CMK (cell line): ENCODE data around the gene SPEG.

Source experiments
- DNase-seq: peaks from one replicate; pipeline ENCODE4 v3.0.0-alpha.2; 2010; ENCODE audit warnings: low read depth

SPEG gene

DNA sequence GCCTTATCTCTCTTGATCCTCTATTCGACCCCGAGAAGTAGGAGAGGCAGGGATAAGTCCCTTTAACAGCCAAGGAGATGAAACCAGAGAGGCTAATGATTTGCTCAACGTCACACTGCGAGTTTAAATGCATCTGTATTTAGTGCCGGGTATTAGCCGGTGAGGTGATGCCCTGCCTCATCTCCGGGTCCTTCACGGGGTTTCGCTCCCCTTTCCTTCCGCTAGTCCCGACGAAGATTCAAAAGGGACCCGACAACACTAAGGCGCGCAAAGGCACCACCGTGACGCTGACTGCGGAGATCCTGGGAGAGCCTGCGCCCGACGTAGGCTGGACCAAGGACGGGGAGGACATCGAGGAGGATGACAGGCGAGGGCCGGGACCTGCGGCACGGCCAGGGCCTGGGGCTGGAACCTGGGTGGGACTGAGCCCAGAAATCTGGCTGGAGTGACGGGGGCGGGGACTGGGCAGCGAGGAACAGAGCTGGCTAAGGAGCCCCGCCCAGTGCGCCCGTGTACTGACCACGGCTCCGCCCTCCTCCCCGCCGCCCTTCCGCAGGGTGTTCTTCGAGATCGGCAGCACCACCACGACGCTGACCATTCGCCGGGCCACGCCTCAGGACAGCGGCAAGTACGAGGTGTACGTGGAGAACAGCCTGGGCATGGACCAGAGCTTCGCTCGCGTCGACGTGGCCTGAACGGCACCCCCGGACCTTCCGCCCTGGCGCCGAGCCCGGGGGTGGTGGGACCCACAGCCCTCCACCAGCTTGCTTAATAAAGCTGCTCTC is 63.0 kb downstream of the SPEG start:
- DNase-seq: peak; percentile 85

DNA sequence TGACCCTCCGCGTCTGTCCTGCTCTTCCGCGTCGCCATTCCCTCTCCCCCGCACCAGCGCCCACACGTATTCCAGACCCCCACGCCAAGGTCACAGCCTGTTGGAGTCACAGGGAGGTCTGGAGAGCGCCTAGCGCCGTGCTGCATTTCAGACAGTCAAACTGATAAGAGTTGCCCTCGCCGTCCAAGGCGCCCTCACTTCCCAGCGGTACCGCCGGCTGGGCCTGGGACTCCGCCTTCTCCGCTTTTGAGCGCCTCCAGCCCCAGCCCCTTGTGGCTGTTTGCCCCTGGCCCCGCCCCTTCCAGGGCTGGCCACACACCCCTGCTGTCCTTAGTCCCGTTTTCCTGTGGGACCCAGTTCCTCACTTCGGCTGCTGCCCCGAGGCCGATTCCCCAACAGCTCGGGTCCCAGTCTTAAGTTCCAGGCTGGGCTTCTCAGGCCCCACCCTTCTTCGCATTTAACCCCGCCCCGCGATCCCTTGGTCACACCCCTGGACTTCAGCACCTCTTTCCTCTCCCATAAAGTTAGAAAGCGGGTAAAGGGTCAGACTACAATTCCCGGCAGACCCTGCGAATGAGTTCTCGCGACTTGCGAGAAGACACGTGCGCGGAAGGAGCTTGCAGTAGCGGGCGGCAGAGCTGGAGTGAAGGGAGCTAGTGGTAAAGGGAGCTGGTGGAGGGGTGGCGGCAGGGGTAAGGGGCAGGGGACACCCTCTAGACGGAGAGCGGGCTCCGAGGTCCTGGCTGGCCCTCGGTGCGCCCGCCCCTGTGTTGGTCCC is 63.8 kb downstream of the SPEG start, which contains the start of gene GMPPA:
Gene GMPPA, plus strand, starts transcription at position 612 of the 778 bp plus-strand sequence. CDS start 1,085 bp downstream, outside the sequence.
- DNase-seq: peak; percentile 97

DNA sequence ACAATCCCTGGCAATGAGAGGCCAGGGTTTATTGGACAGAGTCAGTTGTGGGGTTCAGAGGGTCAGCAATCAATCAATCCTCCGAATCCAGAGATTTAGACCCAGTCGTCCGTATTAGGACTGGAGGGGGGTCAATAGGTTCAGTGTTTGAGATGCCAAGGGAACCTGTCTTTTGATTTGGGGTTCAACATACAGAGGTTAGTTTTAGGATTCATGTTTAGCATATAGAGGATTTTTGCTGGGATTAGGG is 64.3 kb downstream of the SPEG start:
- DNase-seq: no peak

DNA sequence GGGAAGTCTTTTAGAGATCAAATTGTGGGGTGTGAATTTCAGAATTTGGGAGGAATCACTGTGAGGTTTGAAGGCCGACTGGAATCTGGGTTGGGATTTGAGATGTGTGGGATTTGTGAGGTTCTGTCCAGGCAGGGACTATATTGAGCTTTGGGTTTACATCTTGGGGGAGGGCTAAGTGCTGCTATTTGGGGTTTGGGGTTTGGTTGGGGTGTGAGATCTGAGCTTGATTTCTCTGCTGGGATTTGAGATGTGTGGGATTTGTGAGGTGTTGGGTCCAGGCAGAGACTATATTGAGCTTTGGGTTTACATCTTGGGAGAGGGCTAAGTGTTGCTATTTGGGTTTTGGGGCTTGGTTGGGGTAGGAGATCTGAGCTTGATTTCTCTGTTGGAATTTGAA is 64.9 kb downstream of the SPEG start:
- DNase-seq: no peak

DNA sequence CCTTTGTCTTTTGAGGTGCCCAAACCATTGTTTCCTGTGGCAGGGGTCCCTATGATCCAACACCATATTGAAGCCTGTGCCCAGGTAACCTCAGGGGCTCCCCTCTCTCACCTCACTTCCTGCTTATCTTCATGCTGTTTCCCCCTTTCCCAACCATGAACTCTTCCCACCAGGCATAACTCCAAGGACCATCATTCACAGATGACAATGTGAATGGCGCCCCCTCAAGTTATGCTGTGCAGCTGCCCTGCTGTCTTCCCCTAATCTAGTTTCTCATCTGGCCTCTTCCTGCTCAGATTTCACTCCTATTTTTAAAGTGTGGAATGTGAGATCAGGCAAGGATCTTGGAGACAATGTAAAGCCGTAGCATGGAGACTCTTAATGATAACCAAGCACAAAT is 65.5 kb downstream of the SPEG start:
- DNase-seq: no peak

DNA sequence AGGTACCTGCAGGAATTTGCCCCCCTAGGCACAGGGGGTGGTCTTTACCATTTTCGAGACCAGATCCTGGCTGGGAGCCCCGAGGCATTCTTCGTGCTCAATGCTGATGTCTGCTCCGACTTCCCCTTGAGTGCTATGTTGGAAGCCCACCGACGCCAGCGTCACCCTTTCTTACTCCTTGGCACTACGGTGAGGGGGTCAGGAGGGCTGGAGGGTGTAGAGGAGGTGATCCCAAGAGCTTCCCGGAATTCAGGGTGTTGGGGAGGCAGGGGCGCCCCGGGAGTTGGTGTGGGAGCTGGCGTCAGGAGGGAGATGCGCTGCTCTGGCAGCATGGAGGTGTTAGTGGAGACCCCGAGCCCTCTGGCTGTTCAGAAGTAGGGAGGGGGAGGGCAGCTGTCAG is 67.2 kb downstream of the SPEG start:
- DNase-seq: no peak

DNA sequence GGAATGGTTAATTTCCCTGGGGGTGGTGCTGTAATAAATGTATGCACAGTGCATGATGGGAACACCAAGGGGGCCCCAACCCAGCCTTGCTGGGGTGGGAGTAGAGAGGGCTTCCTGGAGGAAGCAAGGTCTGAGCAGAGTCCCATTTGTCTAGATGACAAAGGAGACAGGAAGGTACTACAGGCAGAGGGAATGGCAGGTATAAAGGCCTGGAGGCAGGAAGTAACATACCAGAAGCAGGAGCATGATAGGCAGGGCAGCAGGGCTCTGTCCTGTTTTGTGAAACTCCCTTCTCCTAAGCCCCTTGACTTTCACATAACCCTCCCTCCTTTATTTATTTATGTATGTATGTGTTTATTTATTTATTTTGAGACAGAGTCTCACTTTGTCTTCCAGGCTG is 68.0 kb downstream of the SPEG start:
- no peak for DNase-seq

DNA sequence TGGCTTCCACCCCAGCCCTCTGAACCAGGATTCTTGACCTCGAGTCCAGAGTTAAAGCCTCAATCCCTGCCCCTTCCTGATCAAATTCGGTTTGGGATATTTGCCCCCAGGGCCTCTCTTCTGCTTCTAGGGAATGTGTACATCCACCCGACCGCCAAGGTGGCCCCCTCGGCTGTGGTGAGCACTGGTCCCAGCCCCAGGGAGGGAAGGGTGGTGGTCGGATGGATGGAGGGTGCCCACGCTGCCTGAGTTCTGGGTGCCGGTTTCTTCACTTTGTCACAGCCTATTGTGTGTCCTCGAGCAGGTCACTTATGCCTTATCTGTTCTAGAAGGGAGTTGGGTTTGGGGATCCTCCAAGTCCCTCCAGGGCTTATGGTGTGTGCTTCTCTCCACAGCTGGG is 70.9 kb downstream of the SPEG start:
- DNase-seq: no peak

DNA sequence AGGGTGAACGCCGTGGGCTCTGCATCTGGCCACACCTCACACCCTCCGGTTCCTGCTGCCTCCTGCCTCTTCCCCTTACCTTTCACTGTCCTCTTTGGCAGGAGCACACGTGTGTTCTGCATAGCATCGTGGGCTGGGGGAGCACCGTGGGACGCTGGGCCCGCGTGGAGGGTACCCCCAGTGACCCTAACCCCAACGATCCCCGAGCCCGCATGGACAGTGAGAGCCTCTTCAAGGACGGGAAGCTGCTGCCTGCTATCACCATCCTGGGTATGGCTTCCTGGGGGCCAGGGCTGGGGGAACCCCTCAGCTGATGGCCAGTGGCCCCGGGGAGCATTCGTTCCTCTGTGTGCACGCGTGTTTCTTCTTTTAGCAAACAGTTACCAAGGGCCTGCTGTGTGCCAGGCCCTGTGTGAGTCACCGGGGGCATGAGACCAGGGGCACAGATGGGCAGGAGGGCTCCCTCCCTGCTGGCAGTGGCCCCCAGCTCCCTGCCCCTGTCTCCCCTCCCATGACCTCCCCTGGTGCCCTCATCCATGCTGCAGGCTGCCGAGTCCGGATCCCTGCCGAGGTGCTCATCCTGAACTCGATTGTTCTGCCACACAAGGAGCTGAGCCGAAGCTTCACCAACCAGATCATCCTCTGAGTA is 71.6 kb downstream of the SPEG start:
- DNase-seq: no peak

DNA sequence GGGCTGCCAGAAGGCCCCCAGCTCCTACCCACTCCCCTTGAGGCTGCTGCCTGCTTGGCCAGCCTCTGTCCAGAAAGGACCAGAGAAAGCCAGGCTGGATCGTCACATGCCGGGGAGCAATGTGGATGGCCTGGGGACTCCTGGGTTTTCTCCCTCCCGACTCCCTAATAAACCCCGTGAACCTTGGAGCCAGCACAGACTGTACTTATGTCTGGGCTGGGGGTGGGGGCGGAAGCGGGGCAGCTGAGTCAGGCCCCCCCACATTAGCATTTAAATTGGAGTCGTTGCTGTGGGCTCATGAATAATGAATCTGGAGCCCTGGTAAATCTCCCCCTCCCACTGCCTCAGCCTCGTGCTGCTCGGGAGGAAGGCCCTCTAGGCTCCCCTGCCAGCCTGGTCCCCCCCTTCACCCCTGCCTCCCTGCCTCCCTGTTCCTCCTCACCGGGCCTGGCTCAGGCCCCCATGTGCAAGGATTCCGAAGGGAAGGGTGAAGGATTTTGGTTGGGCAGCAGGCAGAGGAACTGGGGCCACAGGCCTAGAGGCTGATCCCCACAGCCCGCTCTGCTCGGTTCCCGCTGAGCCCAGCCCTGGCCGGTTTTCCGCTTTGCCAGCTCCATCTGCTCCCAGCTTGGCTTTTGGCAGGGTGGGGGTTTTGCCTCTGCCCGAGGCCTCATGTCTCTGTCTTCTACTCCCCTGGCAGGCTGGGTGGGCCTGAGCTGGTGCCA is 72.3 kb downstream of the SPEG start:
- DNase-seq: no peak

DNA sequence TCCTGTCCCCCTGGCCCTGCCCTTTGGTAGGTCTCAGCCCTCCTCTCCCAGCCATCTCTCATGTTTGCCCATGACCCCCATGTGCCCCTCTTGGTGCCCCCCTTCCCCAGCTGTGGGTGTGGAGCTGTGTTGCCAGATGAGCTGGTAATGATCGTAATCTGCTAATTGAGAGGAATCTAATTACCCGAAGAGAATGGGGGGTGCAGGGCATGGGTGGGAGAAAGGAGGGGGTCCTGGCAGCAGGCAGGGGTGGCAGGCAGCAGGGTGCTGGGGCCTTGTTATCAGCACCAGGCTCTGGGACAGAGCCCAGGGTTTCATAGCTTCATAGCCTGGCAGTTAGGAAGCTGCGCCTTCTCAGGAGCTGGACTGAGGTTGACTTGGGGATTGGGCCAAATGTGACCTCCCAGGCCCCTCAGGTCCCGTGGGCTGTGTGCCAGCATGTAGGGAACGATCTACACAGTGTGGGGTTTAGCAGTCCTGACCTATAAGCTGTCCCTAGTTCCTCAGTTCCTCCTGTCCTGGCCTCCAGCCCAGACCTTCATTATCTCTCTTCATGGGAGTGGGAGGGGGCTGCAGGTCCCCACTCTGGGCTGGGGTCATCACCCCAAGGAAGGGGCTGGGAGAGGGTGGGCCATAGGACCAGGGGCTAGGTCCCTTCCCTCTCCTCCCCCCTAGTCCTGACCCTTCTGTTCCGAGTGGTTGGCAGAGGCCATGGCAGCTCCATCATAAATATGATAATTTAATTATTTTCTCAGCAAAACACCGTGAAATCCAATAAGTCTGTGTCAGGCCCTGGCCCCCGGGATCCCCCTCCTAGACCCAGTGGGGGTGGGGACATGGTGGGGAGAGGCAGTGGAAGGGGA is 73.2 kb downstream of the SPEG start:
- DNase-seq: no peak

DNA sequence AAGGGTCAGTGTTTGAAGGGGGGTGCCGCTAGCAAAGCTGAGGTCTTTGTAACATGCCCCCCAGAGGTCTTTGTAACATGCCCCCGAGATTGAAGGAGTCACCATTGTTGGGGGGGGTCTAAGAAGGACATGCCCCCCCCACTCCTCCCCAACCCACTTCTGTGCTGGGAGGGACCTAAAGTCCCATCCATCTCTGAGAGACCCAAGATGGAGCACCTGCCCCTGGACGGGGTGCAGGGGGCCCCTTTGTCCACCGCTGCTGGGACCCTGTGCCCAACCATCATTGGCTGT is 73.7 kb downstream of the SPEG start:
- no peak for DNase-seq

DNA sequence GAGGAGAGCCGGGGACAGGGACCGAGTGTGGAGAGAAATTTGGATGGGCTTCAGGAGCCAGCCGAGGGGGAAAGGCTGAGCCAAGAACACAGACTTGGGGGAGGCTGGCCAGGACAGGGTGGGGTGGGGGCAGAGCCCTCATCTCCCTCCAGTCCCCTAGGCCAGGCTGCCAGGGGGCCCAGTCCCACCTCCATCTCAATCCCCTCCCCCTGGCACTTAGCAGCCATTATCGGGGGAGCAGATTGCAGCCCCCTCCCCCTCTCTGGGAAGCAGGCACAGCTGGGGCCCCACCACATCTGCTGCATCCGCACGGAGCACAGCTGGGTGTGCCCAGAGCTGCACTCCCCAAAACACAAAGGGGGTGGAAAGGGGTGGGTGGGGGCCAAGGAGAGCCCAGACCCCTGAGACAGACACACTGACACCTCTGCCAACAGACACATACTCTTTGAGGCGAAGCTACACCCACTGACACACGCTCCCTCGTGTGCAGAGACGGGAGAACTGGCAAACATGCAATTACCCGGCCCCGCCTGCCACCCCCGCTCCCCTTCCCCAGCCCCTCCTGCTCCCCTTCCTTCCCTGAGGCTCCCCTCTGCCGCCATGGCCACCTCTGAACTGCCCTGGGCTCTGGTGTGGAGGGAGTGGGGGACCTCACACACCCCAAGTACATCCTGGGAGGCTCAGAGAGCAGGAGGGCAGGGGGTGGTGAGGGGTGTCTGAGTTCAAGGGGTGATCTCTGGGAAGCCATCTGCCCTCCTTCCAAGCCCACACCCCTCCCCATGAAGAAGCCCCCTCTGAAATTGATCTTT is 74.5 kb downstream of the SPEG start:
- DNase-seq: no peak

DNA sequence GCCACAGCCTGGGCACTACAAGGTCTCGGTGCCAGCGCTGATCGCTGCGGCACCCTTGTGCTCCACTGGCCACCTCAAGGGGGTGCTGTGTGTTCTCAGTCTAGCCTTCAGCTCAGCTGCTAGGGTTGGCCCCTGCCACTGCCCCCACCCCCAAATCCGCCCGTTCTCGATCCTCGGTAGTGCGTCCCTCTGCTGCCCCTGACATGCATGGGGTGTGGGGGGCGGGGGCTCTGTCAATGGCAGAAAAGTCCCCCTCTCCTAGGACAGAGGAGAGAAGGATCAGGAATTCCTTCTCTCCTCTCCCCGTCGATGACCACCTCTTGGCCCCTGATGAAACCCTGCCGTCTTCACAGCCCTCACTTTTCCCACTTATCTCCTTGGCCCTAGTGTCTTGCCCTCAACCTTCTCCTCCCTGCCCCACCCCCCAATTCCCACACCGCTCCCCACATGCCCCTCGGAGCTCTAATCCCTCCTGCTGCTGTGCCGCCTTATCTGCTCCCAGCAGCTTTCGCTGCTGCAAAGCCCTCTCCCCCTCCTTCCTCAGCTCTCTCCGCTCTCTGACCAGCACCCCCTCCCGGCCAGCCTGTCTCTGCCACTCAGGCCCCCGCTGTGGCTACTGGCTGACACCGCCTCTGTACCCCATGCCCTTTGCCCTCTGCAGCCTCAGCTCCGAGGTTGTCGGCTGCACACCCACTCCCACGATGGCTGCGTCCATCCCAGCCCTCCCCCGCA is 75.3 kb downstream of the SPEG start:
- DNase-seq: peak; percentile 97

DNA sequence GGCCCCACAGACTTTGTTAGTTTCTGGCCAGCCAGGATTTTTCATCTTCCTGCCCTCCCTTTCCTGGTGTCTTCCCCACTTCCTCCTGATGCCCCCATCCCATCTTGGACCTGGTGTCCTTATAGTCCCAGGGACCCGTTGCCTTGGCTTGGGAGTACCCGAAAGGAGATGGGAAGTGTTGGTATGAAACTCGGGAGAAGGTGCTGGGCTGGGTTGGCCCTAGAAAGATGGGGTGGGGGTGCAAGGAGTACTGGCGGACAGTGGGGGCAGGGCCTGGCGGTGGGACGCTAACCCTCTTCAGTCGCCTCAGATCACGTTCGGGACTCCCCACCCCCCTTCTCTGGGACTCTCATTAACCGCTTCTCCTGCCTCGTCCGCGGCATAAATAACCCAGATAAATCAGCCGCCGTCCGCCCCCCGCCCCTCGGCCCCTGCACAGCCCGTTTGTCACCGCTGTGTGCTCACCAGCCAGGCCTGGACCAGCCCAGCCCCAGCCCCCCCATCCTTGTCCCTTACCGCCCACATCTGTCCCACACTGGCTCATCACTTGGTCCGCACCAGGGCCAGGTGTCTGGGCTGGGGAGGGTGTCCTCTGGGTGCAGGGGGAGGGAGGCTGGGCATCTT is 76.0 kb downstream of the SPEG start:
- no peak for DNase-seq

DNA sequence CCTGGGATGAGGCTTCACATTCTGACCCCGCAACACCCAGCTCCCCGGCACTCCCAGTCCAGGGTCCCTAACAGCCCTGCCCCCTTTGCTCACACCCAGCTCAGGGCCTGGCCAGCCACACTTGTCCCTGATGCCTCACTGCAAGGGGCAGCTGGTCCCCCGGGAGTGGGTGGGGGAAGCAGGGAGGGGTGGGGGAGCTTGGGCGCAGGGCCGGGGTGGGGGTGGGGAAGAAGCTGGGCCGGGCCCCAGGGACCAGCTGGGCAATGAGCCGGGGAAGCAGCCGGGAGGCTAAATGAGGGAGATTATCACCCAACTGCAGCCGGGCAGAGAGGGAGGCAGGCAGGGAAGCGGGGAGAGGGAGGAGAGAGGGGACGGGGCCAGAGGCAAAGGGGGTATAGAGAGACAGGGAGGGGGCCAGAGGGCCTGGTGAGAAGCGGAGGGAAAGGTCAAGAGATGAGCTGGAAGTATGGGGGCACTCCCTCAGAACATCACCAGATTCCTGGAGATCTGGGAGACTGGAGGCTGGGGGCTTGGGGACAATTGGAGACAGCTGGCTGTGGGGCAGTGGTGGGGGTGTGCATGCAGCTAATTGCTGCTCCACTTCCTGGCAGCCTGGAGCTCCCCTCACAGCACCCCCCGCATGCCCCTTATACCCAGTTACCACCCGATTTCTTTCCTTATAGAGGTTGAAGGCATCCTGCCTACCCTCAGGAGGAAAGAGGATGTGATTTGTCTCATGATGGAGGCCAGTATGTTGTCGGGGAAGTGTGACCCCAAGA is 77.1 kb downstream of the SPEG start:
- DNase-seq: no peak

DNA sequence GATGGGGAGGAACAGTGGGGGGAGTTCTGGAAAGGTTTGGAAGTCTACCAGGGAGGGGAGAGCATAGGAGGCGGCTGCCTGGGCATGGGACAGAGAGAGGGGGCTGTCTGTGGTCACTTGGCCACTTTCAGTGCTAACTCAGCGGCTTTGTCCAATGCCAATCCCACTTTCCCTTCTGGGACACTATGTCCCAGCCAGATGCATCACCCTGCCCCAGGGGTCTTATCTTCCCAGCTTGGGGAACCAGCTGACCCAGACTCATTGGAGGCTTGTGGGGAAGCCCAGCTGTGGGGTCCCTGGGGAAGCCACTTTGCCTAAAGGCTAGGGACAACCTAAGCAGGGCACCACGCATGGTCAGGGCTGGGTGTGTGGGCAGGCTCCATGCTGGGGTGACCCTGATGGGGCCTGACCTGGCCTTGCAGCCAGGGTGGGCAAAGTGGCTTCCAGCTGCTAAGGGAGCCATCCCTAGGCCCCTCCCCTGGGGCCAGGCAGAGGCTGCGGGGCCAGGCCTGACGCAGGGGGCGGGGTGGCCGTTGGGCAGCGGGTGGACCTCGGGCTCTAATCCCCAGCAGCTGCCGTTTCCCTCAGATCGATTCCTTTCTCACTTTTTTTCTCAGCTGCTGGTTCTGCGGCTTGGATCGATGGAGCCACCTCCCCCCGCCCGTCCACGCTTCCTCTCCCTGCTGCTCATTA is 78.0 kb downstream of the SPEG start:
- no peak for DNase-seq

DNA sequence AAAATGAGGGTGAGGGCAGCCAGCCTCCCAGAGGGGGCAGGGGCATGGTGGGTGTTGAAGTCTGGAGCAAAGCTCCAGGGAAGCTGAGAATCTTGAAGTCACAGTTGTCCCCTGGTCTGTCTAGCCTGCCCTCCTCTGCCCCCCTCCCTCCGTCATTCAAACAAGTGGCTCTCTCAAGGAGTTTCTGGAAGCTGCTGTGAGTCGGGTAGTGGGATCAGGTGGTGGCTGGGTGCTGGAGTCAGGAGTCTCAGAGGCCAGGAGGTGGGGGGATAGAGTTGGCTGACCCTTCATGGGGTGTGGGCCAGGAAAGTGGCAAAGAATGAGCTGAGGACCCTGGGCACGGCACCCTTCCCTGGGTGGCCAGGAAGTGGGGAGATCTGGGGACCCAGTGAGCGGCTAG is 79.1 kb downstream of the SPEG start:
- no peak for DNase-seq
